ENCODE results near the gene OVAAL.

Gene OVAAL

DNA sequence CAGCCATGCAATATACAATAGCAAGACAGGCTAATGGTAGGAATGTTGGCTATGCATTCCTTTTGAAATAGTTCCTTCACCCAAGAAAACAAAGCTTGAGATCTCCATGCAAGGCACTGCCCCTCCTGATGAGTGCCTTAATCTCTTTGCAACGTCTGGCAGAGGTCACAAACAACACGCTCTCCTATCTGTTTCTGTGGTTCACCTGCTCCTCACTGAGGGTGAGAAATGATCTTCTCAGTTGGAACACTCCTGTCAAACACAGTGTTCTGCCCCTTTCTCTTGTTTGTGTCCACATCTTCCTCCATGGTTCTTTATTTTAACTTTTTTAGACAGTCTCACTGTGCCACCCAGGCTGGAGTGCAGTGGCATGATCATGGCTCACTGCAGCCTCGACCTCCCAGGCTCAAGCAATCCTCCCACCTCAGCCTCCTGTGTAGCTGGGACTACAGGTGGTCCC is 51.8 kb downstream of the OVAAL start:
- Histone ChIP-seq H3K36me3 (ENCODE audit: insufficient read depth, low read length) (no peaks in the 10 kb centered on the region), H3K9me3 (ENCODE audit: low read depth, low read length) (no peaks in the 10 kb centered on the region), H3K27ac (no peak overlapping the region), H3K9ac (ENCODE audit: insufficient read length) (no peak overlapping the region), H3K4me3 (no peak overlapping the region)
- no peak for DNase-seq (ENCODE audit: low read depth, low spot score)
- TF ChIP-seq EZH2 (IDR thresholded peaks at IDR 0.05) (no peak), POLR2AphosphoS5 (IDR thresholded peaks at IDR 0.05; ENCODE audit: borderline replicate concordance, low read depth, low read length) (no peak), FOXP2 (optimal IDR thresholded peaks at IDR 0.05; ENCODE audit: control extremely low read depth, extremely low read length, insufficient read depth) (no peak)

DNA sequence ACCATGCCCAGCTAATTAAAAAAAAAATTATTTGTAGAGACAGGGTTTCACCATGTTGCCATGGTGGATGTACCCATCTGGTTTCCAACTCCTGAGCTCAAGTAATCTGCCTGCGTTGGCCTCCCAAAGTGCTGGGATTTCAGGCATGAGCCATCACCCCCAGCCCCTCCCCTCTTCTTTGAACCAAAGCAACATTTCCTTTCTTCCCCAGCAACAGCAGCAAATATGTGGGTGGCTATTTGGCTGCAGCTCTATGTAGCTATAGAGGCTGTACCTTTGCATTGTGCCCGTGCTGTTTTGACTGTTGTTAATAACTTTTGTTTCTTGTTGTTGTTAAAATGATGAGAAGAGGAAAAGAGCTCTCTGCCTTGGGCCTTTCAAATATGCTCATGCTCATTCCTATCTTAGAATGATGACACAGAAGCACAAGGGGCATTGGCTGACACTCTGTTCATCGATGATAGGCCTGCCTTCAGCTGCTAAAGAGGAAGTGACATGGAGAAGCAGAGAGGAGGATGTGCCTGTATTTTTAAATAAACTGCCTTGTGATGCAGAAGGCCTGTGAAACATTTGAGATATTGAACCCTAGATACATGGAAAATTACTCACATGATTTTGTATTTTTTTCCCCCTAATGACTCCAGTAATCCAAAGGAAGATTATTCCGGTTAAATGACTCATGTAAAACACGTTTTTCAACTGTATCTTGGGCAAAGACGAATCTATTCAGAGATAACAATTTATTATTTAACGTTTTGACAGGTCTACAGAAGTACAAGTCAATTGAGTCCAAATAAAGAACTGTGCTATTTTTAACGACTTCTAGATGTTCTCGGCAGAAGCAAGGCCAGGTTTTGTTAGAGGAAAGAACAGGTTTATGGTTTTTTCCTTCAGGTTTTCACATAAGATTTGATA is 52.5 kb downstream of the OVAAL start:
- DNase-seq (ENCODE audit: low read depth, low spot score) = no peak
- no peaks in the 10 kb centered on the region for H3K9me3 ChIP-seq (ENCODE audit: low read depth, low read length)
- H3K27ac ChIP-seq = no peak overlapping the region
- TF ChIP-seq POLR2AphosphoS5 (IDR thresholded peaks at IDR 0.05; ENCODE audit: borderline replicate concordance, low read depth, low read length) (no peak), FOXP2 (optimal IDR thresholded peaks at IDR 0.05; ENCODE audit: control extremely low read depth, extremely low read length, insufficient read depth) (no peak), EZH2 (IDR thresholded peaks at IDR 0.05) (no peak)
- H3K4me3 ChIP-seq = no peak overlapping the region
- no peaks in the 10 kb centered on the region for H3K36me3 ChIP-seq (ENCODE audit: insufficient read depth, low read length)
- no peak overlapping the region for H3K9ac ChIP-seq (ENCODE audit: insufficient read length)

DNA sequence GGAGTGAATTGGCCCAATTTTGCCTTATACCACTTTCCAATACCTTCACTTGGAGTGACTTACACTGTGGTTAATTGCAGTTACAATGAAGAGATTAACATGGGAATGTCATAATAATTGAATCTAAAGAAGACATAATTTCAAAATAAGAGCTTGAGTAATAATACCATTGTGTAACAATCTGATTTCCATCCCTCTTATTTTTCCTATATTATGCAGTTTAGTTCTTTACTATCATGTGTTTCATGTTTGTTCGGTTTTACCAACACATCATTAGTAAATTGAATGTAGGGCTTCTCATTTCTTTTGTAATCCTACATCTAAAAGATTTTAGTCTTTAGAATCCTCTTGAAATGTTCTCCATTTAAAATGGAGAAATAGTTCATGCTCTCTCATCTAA is 53.9 kb downstream of the OVAAL start:
- DNase-seq (ENCODE audit: low read depth, low spot score) = no peak
- H3K9me3 ChIP-seq (ENCODE audit: low read depth, low read length) = no peaks in the 10 kb centered on the region
- H3K36me3 ChIP-seq (ENCODE audit: insufficient read depth, low read length) = no peaks in the 10 kb centered on the region
- no peak overlapping the region for H3K9ac ChIP-seq (ENCODE audit: insufficient read length)
- no peak overlapping the region for H3K4me3 ChIP-seq
- H3K27ac ChIP-seq = no peak overlapping the region
- TF ChIP-seq FOXP2 (optimal IDR thresholded peaks at IDR 0.05; ENCODE audit: control extremely low read depth, extremely low read length, insufficient read depth) (no peak), EZH2 (IDR thresholded peaks at IDR 0.05) (no peak), POLR2AphosphoS5 (IDR thresholded peaks at IDR 0.05; ENCODE audit: borderline replicate concordance, low read depth, low read length) (no peak)

- no peak overlapping the region for H3K9ac ChIP-seq (ENCODE audit: insufficient read length)
- TF ChIP-seq POLR2AphosphoS5 (IDR thresholded peaks at IDR 0.05; ENCODE audit: borderline replicate concordance, low read depth, low read length) (no peak), FOXP2 (optimal IDR thresholded peaks at IDR 0.05; ENCODE audit: control extremely low read depth, extremely low read length, insufficient read depth) (no peak), EZH2 (IDR thresholded peaks at IDR 0.05) (no peak)
- no peak for DNase-seq (ENCODE audit: low read depth, low spot score)
- H3K36me3 ChIP-seq (ENCODE audit: insufficient read depth, low read length) = no peaks in the 10 kb centered on the region
- H3K4me3 ChIP-seq = no peak overlapping the region
- no peaks in the 10 kb centered on the region for H3K9me3 ChIP-seq (ENCODE audit: low read depth, low read length)
- no peak overlapping the region for H3K27ac ChIP-seq
These were observed 56.0 kb downstream of the OVAAL start for GRCh38 chr1:180614730-180615129.

- Histone ChIP-seq H3K4me3 (no peak overlapping the region), H3K36me3 (ENCODE audit: insufficient read depth, low read length) (no peaks in the 10 kb centered on the region), H3K27ac (no peak overlapping the region), H3K9ac (ENCODE audit: insufficient read length) (no peak overlapping the region), H3K9me3 (ENCODE audit: low read depth, low read length) (no peaks in the 10 kb centered on the region)
- no peak for TF ChIP-seq POLR2AphosphoS5 (IDR thresholded peaks at IDR 0.05; ENCODE audit: borderline replicate concordance, low read depth, low read length)
- TF ChIP-seq EZH2 (IDR thresholded peaks at IDR 0.05) = no peak
- no peak for TF ChIP-seq FOXP2 (optimal IDR thresholded peaks at IDR 0.05; ENCODE audit: control extremely low read depth, extremely low read length, insufficient read depth)
- no peak for DNase-seq (ENCODE audit: low read depth, low spot score)
These were observed 56.9 kb downstream of the OVAAL start for GRCh38 chr1:180615493-180616290.

Data from SK-N-MC (cell line).